SK-N-SH treated with all-trans-retinoic acid at 6 μM for 48 hours (cell line): ENCODE measurements around the gene ETV6.

ENCODE experiments used
- ATAC-seq: fragments of 200-7000 bp; cut with Tn5 transposase; 3 replicates; pipeline ENCODE4 v1.9.1; 2020; ENCODE audit warnings: mild to moderate bottlenecking, moderate library complexity
- ARNTL ChIP-seq: fragments of 450-650 bp; formaldehyde crosslinking; IDR thresholded peaks from 2 replicates; pipeline ENCODE4 v1.5.0; 2020; ENCODE audit warnings: low read depth, mild to moderate bottlenecking, moderate library complexity, borderline replicate concordance
- BACH2 ChIP-seq: fragments of 250-450 bp; sonication (Bioruptor Pico); IDR thresholded peaks from 2 replicates; pipeline ENCODE4 v1.9.0; 2021; ENCODE audit warnings: mild to moderate bottlenecking, borderline replicate concordance
- CSRNP3 ChIP-seq: fragments of 250-450 bp; sonication (Bioruptor Pico); IDR thresholded peaks from 2 replicates; pipeline ENCODE4 v1.5.1; 2021; ENCODE audit warnings: mild to moderate bottlenecking, moderate library complexity
- ESRRG ChIP-seq: fragments of 250-450 bp; sonication (Bioruptor Pico); IDR thresholded peaks from 2 replicates; pipeline ENCODE4 v1.6.1; 2021; ENCODE audit warnings: mild to moderate bottlenecking
- GLIS3 ChIP-seq: fragments of 250-450 bp; sonication (Bioruptor Pico); IDR thresholded peaks from 2 replicates; pipeline ENCODE4 v1.5.0; 2020; ENCODE audit warnings: mild to moderate bottlenecking, moderate library complexity
- ISL1 ChIP-seq: fragments of 250-450 bp; sonication (Bioruptor Pico); IDR thresholded peaks from 2 replicates; pipeline ENCODE4 v2.1.2; 2022; ENCODE audit warnings: mild to moderate bottlenecking, moderate library complexity
- OSR1 ChIP-seq: fragments of 250-450 bp; sonication (Bioruptor Pico); IDR thresholded peaks from 2 replicates; pipeline ENCODE4 v1.8.0; 2022; ENCODE audit warnings: moderate library complexity, mild to moderate bottlenecking, inconsistent platforms
- POU6F1 ChIP-seq: fragments of 250-450 bp; sonication (Bioruptor Pico); IDR thresholded peaks from 2 replicates; pipeline ENCODE4 v1.8.0; 2021; ENCODE audit warnings: low read depth, mild to moderate bottlenecking, moderate library complexity, borderline replicate concordance
- PPARA ChIP-seq: fragments of 250-450 bp; sonication (Bioruptor Pico); IDR thresholded peaks from 2 replicates; pipeline ENCODE4 v1.5.0; 2020; ENCODE audit warnings: mild to moderate bottlenecking, borderline replicate concordance
- RARB ChIP-seq: fragments of 250-450 bp; sonication (Bioruptor Pico); IDR thresholded peaks from 2 replicates; pipeline ENCODE4 v1.8.0; 2021; ENCODE audit warnings: mild to moderate bottlenecking, moderate library complexity
- SNAI2 ChIP-seq: fragments of 250-450 bp; sonication (Bioruptor Pico); IDR thresholded peaks from 2 replicates; pipeline ENCODE4 v1.5.0; 2020; ENCODE audit warnings: mild to moderate bottlenecking, moderate library complexity
- TCF4 ChIP-seq: fragments of 250-450 bp; sonication (Bioruptor Pico); IDR thresholded peaks from 2 replicates; pipeline ENCODE4 v1.8.0; 2021; ENCODE audit warnings: mild to moderate bottlenecking, moderate library complexity, borderline replicate concordance
- TSHZ2 ChIP-seq: fragments of 250-450 bp; sonication (Bioruptor Pico); IDR thresholded peaks from 2 replicates; pipeline ENCODE4 v1.5.0; 2020; ENCODE audit warnings: mild to moderate bottlenecking, moderate library complexity
- ZC3H10 ChIP-seq: fragments of 250-450 bp; sonication (Bioruptor Pico); IDR thresholded peaks from 2 replicates; pipeline ENCODE4 v1.5.1; 2021; ENCODE audit warnings: mild to moderate bottlenecking, moderate library complexity
- ZFP3 ChIP-seq: fragments of 250-450 bp; sonication (Bioruptor Pico); IDR thresholded peaks from 2 replicates; pipeline ENCODE4 v1.5.0; 2020; ENCODE audit warnings: mild to moderate bottlenecking, moderate library complexity
- ZFP30 ChIP-seq: fragments of 450-650 bp; formaldehyde crosslinking; IDR thresholded peaks from 2 replicates; pipeline ENCODE4 v1.5.0; 2022; ENCODE audit warnings: mild to moderate bottlenecking, moderate library complexity
- ZNF565 ChIP-seq: fragments of 450-650 bp; formaldehyde crosslinking; conservative IDR thresholded peaks from 2 replicates; pipeline ENCODE4 v1.5.0; 2020; ENCODE audit warnings: low read depth, mild to moderate bottlenecking, moderate library complexity
- ZNF70 ChIP-seq: fragments of 450-650 bp; formaldehyde crosslinking; IDR thresholded peaks from 2 replicates; pipeline ENCODE4 v1.5.0; 2020; ENCODE audit warnings: mild to moderate bottlenecking, moderate library complexity
- ZNF8 ChIP-seq: fragments of 450-650 bp; formaldehyde crosslinking; IDR thresholded peaks from 2 replicates; pipeline ENCODE4 v1.5.0; 2020; ENCODE audit warnings: mild to moderate bottlenecking, moderate library complexity

Gene ETV6

GRCh38 chr12:11773889-11774677, 124.6 kb downstream of the ETV6 start:
- TF ChIP-seq GLIS3 (CRISPR knock-in tag) (no peak), POU6F1 (CRISPR knock-in tag) (no peak), ZNF565 (CRISPR knock-in tag) (no peak), ZFP3 (CRISPR knock-in tag) (no peak), CSRNP3 (CRISPR knock-in tag) (no peak)
- ATAC-seq, result no peak

- no peak for TF ChIP-seq CSRNP3 (CRISPR knock-in tag)
- TF ChIP-seq ZFP30 (CRISPR knock-in tag), result no peak
- no peak for TF ChIP-seq RARB
- TF ChIP-seq SNAI2 (CRISPR knock-in tag), result no peak
- no peak for TF ChIP-seq GLIS3 (CRISPR knock-in tag)
- no peak for TF ChIP-seq ZNF8 (CRISPR knock-in tag)
- TF ChIP-seq ZNF70 (CRISPR knock-in tag), result no peak
- TF ChIP-seq ZC3H10 (CRISPR knock-in tag), result no peak
- TF ChIP-seq ISL1 (CRISPR knock-in tag), result no peak
- TF ChIP-seq TCF4, result no peak
- no peak for TF ChIP-seq PPARA
- TF ChIP-seq OSR1 (CRISPR knock-in tag), result no peak
- TF ChIP-seq BACH2 (CRISPR knock-in tag), result no peak
- no peak for ATAC-seq
These were observed 125.3 kb downstream of the ETV6 start for GRCh38 chr12:11774821-11775220.

DNA sequence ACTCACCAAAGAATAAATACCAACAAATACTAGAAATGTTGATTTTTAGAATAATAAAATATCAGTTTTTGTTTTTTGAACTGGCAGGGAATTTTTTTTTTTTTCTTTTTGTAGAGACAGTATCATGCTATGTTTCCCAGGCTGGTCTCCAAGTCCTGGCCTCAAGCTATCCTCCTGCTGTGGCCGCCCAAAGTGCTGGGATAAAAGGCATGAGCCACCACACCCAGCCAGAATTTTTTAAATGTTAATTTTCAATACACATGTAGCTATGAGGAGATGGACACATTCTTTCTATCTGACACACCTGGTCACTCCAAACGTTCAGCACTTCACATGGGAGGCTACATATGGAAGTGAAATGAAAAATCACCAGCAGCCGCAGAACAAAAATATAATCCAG, 126.8 kb downstream of the ETV6 start:
- ATAC-seq, result no peak

GRCh38 chr12:11777451-11777850, 128.0 kb downstream of the ETV6 start:
- no peak for ATAC-seq
- TF ChIP-seq ZNF8 (CRISPR knock-in tag), result no peak
- TF ChIP-seq ISL1 (CRISPR knock-in tag), result no peak
- no peak for TF ChIP-seq ARNTL (CRISPR knock-in tag)
- TF ChIP-seq GLIS3 (CRISPR knock-in tag), result no peak
- no peak for TF ChIP-seq OSR1 (CRISPR knock-in tag)
- TF ChIP-seq ZNF565 (CRISPR knock-in tag), result no peak
- no peak for TF ChIP-seq TSHZ2 (CRISPR knock-in tag)
- no peak for TF ChIP-seq POU6F1 (CRISPR knock-in tag)
- TF ChIP-seq ZNF70 (CRISPR knock-in tag), result no peak
- TF ChIP-seq ZFP3 (CRISPR knock-in tag), result no peak
- TF ChIP-seq RARB, result no peak
- TF ChIP-seq ESRRG (CRISPR knock-in tag), result no peak

More for the DNA sequence above, 126.8 kb downstream of the ETV6 start:
- no peak for TF ChIP-seq PPARA
- no peak for TF ChIP-seq ESRRG (CRISPR knock-in tag)
- TF ChIP-seq GLIS3 (CRISPR knock-in tag), result no peak
- TF ChIP-seq BACH2 (CRISPR knock-in tag), result no peak
- TF ChIP-seq CSRNP3 (CRISPR knock-in tag), result no peak
- TF ChIP-seq TCF4, result no peak
- no peak for TF ChIP-seq ZNF8 (CRISPR knock-in tag)
- no peak for TF ChIP-seq RARB
- no peak for TF ChIP-seq SNAI2 (CRISPR knock-in tag)
- TF ChIP-seq ZC3H10 (CRISPR knock-in tag), result no peak
